Measurements from ENCODE around the gene GTF2E1. TPM values are rescaled to one million over a fixed set of nuclear protein-coding genes. Genes with fewer than 3 reads are reported as not detected.

GTF2E1 gene
- total RNA-seq, 1 donor from 2014 or later = 34.3 TPM

- Mint-ChIP-seq H3K9me3 (no peaks in the 10 kb centered on the region), H3K4me3 (no peak overlapping the region), H3K4me1 (peaks cover 14% of the 10 kb centered on the region), H3K27ac (ENCODE audit: unreplicated experiment) (no peak overlapping the region), H3K27me3 (ENCODE audit: low read depth) (no peaks in the 10 kb centered on the region), H3K36me3 (ENCODE audit: low read depth) (peaks cover 2% of the 10 kb centered on the region)
- TF ChIP-seq CTCF (conservative IDR thresholded peaks at IDR 0.05) = no peak
- no peak for DNase-seq (ENCODE audit: low read depth, low spot score)
These were observed 23.4 kb downstream of the GTF2E1 start for GRCh38 chr3:120765830-120766493.

GRCh38 chr3:120766576-120766975 is 24.0 kb downstream of the GTF2E1 start:
- H3K4me1 Mint-ChIP-seq = peaks cover 14% of the 10 kb centered on the region
- no peak overlapping the region for H3K4me3 Mint-ChIP-seq
- no peak for DNase-seq (ENCODE audit: low read depth, low spot score)
- TF ChIP-seq CTCF (conservative IDR thresholded peaks at IDR 0.05) = no peak
- H3K27ac Mint-ChIP-seq (ENCODE audit: unreplicated experiment) = peak overlapping the region; percentile 52
- no peaks in the 10 kb centered on the region for H3K9me3 Mint-ChIP-seq
- no peaks in the 10 kb centered on the region for H3K36me3 Mint-ChIP-seq (ENCODE audit: low read depth)
- H3K27me3 Mint-ChIP-seq (ENCODE audit: low read depth) = no peaks in the 10 kb centered on the region

GRCh38 chr3:120767106-120767505 is 24.6 kb downstream of the GTF2E1 start:
- no peaks in the 10 kb centered on the region for H3K27me3 Mint-ChIP-seq (ENCODE audit: low read depth)
- H3K4me1 Mint-ChIP-seq = peaks cover 14% of the 10 kb centered on the region
- no peak for TF ChIP-seq CTCF (conservative IDR thresholded peaks at IDR 0.05)
- DNase-seq (ENCODE audit: low read depth, low spot score) = no peak
- no peak overlapping the region for H3K27ac Mint-ChIP-seq (ENCODE audit: unreplicated experiment)
- no peaks in the 10 kb centered on the region for H3K36me3 Mint-ChIP-seq (ENCODE audit: low read depth)
- H3K9me3 Mint-ChIP-seq = no peaks in the 10 kb centered on the region
- no peak overlapping the region for H3K4me3 Mint-ChIP-seq

GRCh38 chr3:120769436-120769835 is 26.9 kb downstream of the GTF2E1 start:
- Mint-ChIP-seq H3K36me3 (ENCODE audit: low read depth) (peaks cover 3% of the 10 kb centered on the region), H3K27ac (ENCODE audit: unreplicated experiment) (peak overlapping the region; percentile 5), H3K9me3 (no peaks in the 10 kb centered on the region), H3K27me3 (ENCODE audit: low read depth) (no peaks in the 10 kb centered on the region), H3K4me3 (no peak overlapping the region), H3K4me1 (peaks cover 5% of the 10 kb centered on the region)
- no peak for TF ChIP-seq CTCF (conservative IDR thresholded peaks at IDR 0.05)
- no peak for DNase-seq (ENCODE audit: low read depth, low spot score)

GRCh38 chr3:120770891-120771290 is 28.3 kb downstream of the GTF2E1 start:
- Mint-ChIP-seq H3K4me3 (no peak overlapping the region), H3K9me3 (no peaks in the 10 kb centered on the region), H3K4me1 (peaks cover 5% of the 10 kb centered on the region), H3K27ac (ENCODE audit: unreplicated experiment) (no peak overlapping the region), H3K27me3 (ENCODE audit: low read depth) (no peaks in the 10 kb centered on the region), H3K36me3 (ENCODE audit: low read depth) (peaks cover 3% of the 10 kb centered on the region)
- DNase-seq (ENCODE audit: low read depth, low spot score) = no peak
- no peak for TF ChIP-seq CTCF (conservative IDR thresholded peaks at IDR 0.05)

All from neural crest cell (in vitro differentiated cells).